ENCODE measurements around the gene MDH1. TPM values are rescaled to one million over a fixed set of nuclear protein-coding genes. Genes with fewer than 3 reads are reported as not detected.

Gene MDH1
- total RNA-seq, 1 donor from 2014 or later: 65.7 TPM

GRCh38 chr2:63591566-63592175, 2.9 kb downstream of the MDH1 start:
- Histone ChIP-seq H3K4me1 (peaks cover 5 to 16% of the 10 kb centered on the region in 2 donors), H3K27ac (no peak overlapping the region)
- intact Hi-C loops (cut with DNase I): no loop called here

GRCh38 chr2:63594660-63595059, 5.9 kb downstream of the MDH1 start:
- H3K4me3 ChIP-seq: no peak overlapping the region
- no peak for DNase-seq (ENCODE audit: low spot score in 2 of 2)
- no peaks in the 10 kb centered on the region for H3K27me3 ChIP-seq
- no peak overlapping the region for H3K27ac ChIP-seq
- intact Hi-C loops (cut with DNase I): no loop called here
- peaks cover 0 to 33% of the 10 kb centered on the region in 2 donors for H3K36me3 ChIP-seq
- no peak for TF ChIP-seq CTCF (IDR thresholded peaks at IDR 0.05)
- H3K9me3 ChIP-seq: no peaks in the 10 kb centered on the region
- H3K4me1 ChIP-seq: peaks cover 5 to 14% of the 10 kb centered on the region in 2 donors

More at GRCh38 chr2:63591566-63592175, 2.9 kb downstream of the MDH1 start:
- no peak for TF ChIP-seq CTCF (IDR thresholded peaks at IDR 0.05)
- H3K9me3 ChIP-seq: no peaks in the 10 kb centered on the region
- no peaks in the 10 kb centered on the region for H3K27me3 ChIP-seq
- peaks cover 0 to 19% of the 10 kb centered on the region in 2 donors for H3K36me3 ChIP-seq
- no peak overlapping the region for H3K4me3 ChIP-seq
- no peak for DNase-seq (ENCODE audit: low spot score in 2 of 2)

- intact Hi-C loops (cut with DNase I): no loop called here
- DNase-seq (ENCODE audit: low spot score in 2 of 2): no peak
- H3K9me3 ChIP-seq: no peaks in the 10 kb centered on the region
- H3K4me3 ChIP-seq: no peak overlapping the region
- TF ChIP-seq CTCF (IDR thresholded peaks at IDR 0.05): no peak
- no peaks in the 10 kb centered on the region for H3K4me1 ChIP-seq
- peaks cover 10 to 49% of the 10 kb centered on the region in 2 donors for H3K36me3 ChIP-seq
- no peaks in the 10 kb centered on the region for H3K27me3 ChIP-seq
- H3K27ac ChIP-seq: no peak overlapping the region
These were observed 7.7 kb downstream of the MDH1 start for GRCh38 chr2:63596401-63596883.

GRCh38 chr2:63598981-63599380, 10.2 kb downstream of the MDH1 start:
- no peaks in the 10 kb centered on the region for H3K4me1 ChIP-seq
- DNase-seq (ENCODE audit: low spot score in 2 of 2): no peak
- H3K27me3 ChIP-seq: no peaks in the 10 kb centered on the region
- H3K4me3 ChIP-seq: no peak overlapping the region
- intact Hi-C loops (cut with DNase I): no loop called here
- no peaks in the 10 kb centered on the region for H3K9me3 ChIP-seq
- no peak for TF ChIP-seq CTCF (IDR thresholded peaks at IDR 0.05)
- H3K27ac ChIP-seq: no peak overlapping the region
- peaks cover 23 to 71% of the 10 kb centered on the region in 2 donors for H3K36me3 ChIP-seq

- intact Hi-C loops (cut with DNase I): no loop called here
- Histone ChIP-seq H3K9me3 (no peaks in the 10 kb centered on the region), H3K36me3 (peaks cover 40 to 76% of the 10 kb centered on the region in 2 donors), H3K27me3 (no peaks in the 10 kb centered on the region), H3K4me3 (no peak overlapping the region), H3K27ac (no peak overlapping the region), H3K4me1 (no peaks in the 10 kb centered on the region)
- no peak for DNase-seq (ENCODE audit: low spot score in 2 of 2)
- no peak for TF ChIP-seq CTCF (IDR thresholded peaks at IDR 0.05)
These were observed 12.2 kb downstream of the MDH1 start for GRCh38 chr2:63600881-63601460.

All from ascending aorta (tissue), 2 donors.